ENCODE results near the gene TJP3. TPM values are rescaled to one million over a fixed set of nuclear protein-coding genes. Genes with fewer than 3 reads are reported as not detected.

TJP3 gene
- total RNA-seq, 1 donor from 2014 or later, result 2.0 TPM

- H3K9me3 Mint-ChIP-seq (ENCODE audit: unreplicated experiment), result no peaks in the 10 kb centered on the region
- Histone ChIP-seq H2AFZ (ENCODE audit: low read depth, low read length) (no peak overlapping the region), H3K4me1 (ENCODE audit: insufficient read depth, low read length) (no peaks in the 10 kb centered on the region), H3K79me2 (ENCODE audit: insufficient read depth, low read length) (no peaks in the 10 kb centered on the region), H3K9ac (ENCODE audit: low read length) (no peak overlapping the region), H3K27ac (ENCODE audit: low read depth, low read length) (no peak overlapping the region), H3K36me3 (ENCODE audit: insufficient read depth, low read length) (no peaks in the 10 kb centered on the region), H3K27me3 (ENCODE audit: insufficient read depth, low read length) (no peaks in the 10 kb centered on the region), H3K4me2 (ENCODE audit: low read length) (no peak overlapping the region), H4K20me1 (ENCODE audit: insufficient read depth, low read length) (no peaks in the 10 kb centered on the region), H3K4me3 (ENCODE audit: insufficient read depth, low read depth, low read length) (no peak overlapping the region), H3K9me3 (ENCODE audit: insufficient read depth, low read depth, low read length) (no peaks in the 10 kb centered on the region)
- no peak for TF ChIP-seq EZH2 (IDR thresholded peaks at IDR 0.05; ENCODE audit: insufficient read depth, low read length)
- TF ChIP-seq, protein P1, sequence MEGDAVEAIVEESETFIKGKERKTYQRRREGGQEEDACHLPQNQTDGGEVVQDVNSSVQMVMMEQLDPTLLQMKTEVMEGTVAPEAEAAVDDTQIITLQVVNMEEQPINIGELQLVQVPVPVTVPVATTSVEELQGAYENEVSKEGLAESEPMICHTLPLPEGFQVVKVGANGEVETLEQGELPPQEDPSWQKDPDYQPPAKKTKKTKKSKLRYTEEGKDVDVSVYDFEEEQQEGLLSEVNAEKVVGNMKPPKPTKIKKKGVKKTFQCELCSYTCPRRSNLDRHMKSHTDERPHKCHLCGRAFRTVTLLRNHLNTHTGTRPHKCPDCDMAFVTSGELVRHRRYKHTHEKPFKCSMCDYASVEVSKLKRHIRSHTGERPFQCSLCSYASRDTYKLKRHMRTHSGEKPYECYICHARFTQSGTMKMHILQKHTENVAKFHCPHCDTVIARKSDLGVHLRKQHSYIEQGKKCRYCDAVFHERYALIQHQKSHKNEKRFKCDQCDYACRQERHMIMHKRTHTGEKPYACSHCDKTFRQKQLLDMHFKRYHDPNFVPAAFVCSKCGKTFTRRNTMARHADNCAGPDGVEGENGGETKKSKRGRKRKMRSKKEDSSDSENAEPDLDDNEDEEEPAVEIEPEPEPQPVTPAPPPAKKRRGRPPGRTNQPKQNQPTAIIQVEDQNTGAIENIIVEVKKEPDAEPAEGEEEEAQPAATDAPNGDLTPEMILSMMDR (IDR thresholded peaks at IDR 0.05; ENCODE audit: insufficient read depth, low read depth, low read length), result no peak
- H3K4me1 Mint-ChIP-seq (ENCODE audit: low read depth, unreplicated experiment), result no peaks in the 10 kb centered on the region
- H3K4me3 Mint-ChIP-seq (ENCODE audit: unreplicated experiment), result no peak overlapping the region
- DNase-seq (ENCODE audit: low read depth) (no peak), FAIRE-seq (no peak)
- H3K27ac Mint-ChIP-seq (ENCODE audit: unreplicated experiment), result no peak overlapping the region
- no peaks in the 10 kb centered on the region for H3K36me3 Mint-ChIP-seq (ENCODE audit: low read depth, unreplicated experiment)
- peaks cover 16% of the 10 kb centered on the region for H3K27me3 Mint-ChIP-seq (ENCODE audit: low read depth, unreplicated experiment)
Observed at GRCh38 chr19:3736106-3736724, 28.0 kb downstream of the TJP3 start.

DNA sequence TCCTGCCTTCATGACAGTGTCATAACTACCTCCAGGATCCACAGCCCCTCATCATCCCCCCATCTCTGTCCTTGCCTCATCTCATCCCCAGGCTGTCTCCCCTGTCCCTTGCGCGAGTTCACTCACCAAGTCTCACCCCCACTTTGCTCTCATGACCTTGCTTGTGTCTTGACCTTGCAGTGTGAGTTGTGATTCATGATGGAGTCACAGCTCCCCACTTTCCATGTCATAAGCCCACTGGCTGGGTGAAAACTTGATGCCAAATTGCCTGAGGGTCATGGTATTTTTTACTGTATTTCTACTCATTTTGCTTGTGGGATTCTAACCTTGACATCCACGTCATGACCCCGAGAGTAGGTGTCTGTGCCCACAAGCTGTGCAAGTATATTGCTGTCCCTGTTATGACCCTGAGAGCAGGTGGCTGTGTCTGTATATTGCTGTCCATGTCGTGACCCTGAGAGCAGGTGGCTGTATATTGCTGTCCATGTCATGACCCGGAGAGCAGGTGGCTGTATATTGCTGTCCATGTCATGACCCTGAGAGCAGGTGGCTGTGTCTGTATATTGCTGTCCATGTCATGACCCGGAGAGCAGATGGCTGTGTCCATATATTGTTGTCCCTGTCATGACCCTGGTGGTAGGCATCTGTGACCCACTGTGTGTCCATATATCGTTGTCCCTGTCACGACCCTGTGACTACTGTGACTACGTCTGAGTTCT lies 29.5 kb downstream of the TJP3 start:
- H3K4me3 ChIP-seq (ENCODE audit: insufficient read depth, low read depth, low read length), result no peak overlapping the region
- Mint-ChIP-seq H3K27me3 (ENCODE audit: low read depth, unreplicated experiment) (peaks cover 16% of the 10 kb centered on the region), H3K36me3 (ENCODE audit: low read depth, unreplicated experiment) (no peaks in the 10 kb centered on the region), H3K27ac (ENCODE audit: unreplicated experiment) (no peak overlapping the region), H3K4me1 (ENCODE audit: low read depth, unreplicated experiment) (no peaks in the 10 kb centered on the region), H3K9me3 (ENCODE audit: unreplicated experiment) (no peaks in the 10 kb centered on the region), H3K4me3 (ENCODE audit: unreplicated experiment) (no peak overlapping the region)
- no peak overlapping the region for H3K4me2 ChIP-seq (ENCODE audit: low read length)
- H4K20me1 ChIP-seq (ENCODE audit: insufficient read depth, low read length), result no peaks in the 10 kb centered on the region
- TF ChIP-seq EZH2 (IDR thresholded peaks at IDR 0.05; ENCODE audit: insufficient read depth, low read length), result no peak
- TF ChIP-seq, protein P1 (IDR thresholded peaks at IDR 0.05; ENCODE audit: insufficient read depth, low read depth, low read length), result no peak
- H3K9ac ChIP-seq (ENCODE audit: low read length), result no peak overlapping the region
- no peak overlapping the region for H2AFZ ChIP-seq (ENCODE audit: low read depth, low read length)
- no peaks in the 10 kb centered on the region for H3K79me2 ChIP-seq (ENCODE audit: insufficient read depth, low read length)
- FAIRE-seq (no peak), DNase-seq (ENCODE audit: low read depth) (no peak)
- H3K4me1 ChIP-seq (ENCODE audit: insufficient read depth, low read length), result no peaks in the 10 kb centered on the region
- no peaks in the 10 kb centered on the region for H3K36me3 ChIP-seq (ENCODE audit: insufficient read depth, low read length)
- H3K27me3 ChIP-seq (ENCODE audit: insufficient read depth, low read length), result no peaks in the 10 kb centered on the region
- H3K9me3 ChIP-seq (ENCODE audit: insufficient read depth, low read depth, low read length), result no peaks in the 10 kb centered on the region
- no peak overlapping the region for H3K27ac ChIP-seq (ENCODE audit: low read depth, low read length)

Data from astrocyte (in vitro differentiated cells and primary cell).